ENCODE data around the gene GJD2.

The GJD2 gene

DNA sequence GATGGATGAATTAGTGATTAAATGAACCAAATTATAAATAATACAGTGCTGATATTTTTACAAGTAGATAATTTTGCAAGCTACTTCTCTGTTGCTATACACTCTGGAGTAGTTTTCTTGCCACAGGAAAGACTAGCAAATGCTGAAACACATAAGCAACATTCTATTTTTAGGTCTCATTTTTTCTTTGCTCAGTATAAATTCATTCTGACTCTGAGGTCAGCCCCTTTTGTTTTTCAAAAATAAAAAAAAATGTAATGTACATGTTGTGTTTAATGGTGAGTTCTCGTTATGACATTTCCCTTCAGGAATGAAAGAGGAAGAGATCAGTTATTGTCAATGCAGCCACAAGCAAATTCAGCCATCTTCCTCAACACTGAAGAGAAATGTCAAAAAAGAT, 24.9 kb downstream of the GJD2 start:
- TF ChIP-seq, protein P1, sequence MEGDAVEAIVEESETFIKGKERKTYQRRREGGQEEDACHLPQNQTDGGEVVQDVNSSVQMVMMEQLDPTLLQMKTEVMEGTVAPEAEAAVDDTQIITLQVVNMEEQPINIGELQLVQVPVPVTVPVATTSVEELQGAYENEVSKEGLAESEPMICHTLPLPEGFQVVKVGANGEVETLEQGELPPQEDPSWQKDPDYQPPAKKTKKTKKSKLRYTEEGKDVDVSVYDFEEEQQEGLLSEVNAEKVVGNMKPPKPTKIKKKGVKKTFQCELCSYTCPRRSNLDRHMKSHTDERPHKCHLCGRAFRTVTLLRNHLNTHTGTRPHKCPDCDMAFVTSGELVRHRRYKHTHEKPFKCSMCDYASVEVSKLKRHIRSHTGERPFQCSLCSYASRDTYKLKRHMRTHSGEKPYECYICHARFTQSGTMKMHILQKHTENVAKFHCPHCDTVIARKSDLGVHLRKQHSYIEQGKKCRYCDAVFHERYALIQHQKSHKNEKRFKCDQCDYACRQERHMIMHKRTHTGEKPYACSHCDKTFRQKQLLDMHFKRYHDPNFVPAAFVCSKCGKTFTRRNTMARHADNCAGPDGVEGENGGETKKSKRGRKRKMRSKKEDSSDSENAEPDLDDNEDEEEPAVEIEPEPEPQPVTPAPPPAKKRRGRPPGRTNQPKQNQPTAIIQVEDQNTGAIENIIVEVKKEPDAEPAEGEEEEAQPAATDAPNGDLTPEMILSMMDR (conservative IDR thresholded peaks at IDR 0.05; ENCODE audit: low read depth, low read length), result no peak
- H3K4me3 ChIP-seq (ENCODE audit: low read depth, low read length), result no peak overlapping the region
- DNase-seq (ENCODE audit: low read depth), result no peak

DNA sequence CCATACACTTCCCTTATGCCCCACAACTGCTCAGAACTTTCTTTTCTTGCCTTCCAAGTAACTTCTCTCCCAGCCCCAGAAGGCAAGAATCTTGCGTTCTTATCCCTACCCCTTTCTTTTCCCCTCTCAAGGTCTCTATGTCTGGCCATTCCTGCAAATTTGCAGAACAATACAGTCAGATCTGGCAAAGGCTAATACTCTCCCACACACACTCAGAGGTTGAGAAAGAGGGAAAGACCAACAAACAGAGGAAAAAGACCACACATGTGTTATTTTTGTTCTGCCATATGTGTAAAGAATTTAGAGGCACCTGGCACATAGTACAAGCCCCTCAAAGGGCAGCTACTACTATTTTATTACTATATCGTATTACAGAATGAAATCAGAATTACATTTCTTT, 25.7 kb downstream of the GJD2 start:
- TF ChIP-seq, protein P1 (conservative IDR thresholded peaks at IDR 0.05; ENCODE audit: low read depth, low read length), result no peak
- no peak for DNase-seq (ENCODE audit: low read depth)
- no peak overlapping the region for H3K4me3 ChIP-seq (ENCODE audit: low read depth, low read length)

DNA sequence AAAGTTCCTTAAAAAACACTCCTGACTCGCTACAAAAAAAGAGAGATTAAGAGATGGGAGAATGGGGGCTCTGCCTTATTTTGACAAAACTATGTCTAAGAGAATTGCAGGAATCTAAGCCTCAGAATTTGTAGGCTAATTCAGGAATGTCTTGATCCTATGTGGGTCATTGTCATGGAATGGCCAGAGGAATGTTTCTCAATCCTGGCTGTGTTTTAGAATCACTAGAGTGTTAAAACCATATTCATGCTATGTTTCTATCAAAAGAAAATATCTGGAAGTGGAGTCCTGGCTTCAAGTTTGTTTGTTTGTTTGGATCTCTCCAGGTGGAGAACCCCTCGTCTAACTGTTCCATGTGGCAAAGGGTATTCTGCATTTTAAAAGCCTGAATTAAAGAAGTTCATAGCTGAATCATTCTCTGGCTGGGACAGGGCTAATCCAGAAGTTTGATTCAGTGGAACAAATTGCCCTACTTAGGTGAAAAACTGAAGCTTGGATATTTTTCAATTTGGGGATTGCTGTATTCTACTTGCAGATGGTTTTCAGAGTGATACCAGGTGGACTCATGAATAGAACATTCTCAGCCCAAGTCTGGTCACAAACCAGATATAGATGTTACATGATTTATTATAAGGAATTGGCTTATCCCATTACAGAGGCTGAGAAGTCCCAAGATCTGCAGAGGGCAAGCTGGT, 28.2 kb downstream of the GJD2 start:
- peak; percentile 9 for DNase-seq (ENCODE audit: low read depth)
- H3K4me3 ChIP-seq (ENCODE audit: low read depth, low read length), result no peak overlapping the region

DNA sequence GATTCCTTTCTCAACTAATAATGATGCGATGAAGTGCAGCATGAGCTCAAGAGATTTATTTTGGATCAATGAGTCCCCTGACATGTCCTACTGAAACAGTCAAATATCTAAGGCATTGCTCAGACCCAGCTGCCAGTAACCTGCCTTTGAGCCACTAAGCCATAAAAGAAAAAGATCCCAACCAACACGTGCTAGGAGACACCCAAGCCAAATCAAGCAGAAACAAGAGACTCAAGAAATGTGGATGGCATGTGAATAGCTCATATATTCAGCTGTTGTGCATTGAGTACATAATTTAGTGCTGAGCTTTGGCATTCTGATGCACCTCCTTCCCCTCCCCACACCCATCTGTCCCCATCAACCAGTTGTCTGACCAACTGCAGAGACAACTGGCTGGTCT, 29.2 kb downstream of the GJD2 start:
- TF ChIP-seq, protein P1 (conservative IDR thresholded peaks at IDR 0.05; ENCODE audit: low read depth, low read length), result no peak
- H3K4me3 ChIP-seq (ENCODE audit: low read depth, low read length), result no peak overlapping the region
- no peak for DNase-seq (ENCODE audit: low read depth)

More for the DNA sequence above, 28.2 kb downstream of the GJD2 start:
- TF ChIP-seq, protein P1 (conservative IDR thresholded peaks at IDR 0.05; ENCODE audit: low read depth, low read length), result no peak

DNA sequence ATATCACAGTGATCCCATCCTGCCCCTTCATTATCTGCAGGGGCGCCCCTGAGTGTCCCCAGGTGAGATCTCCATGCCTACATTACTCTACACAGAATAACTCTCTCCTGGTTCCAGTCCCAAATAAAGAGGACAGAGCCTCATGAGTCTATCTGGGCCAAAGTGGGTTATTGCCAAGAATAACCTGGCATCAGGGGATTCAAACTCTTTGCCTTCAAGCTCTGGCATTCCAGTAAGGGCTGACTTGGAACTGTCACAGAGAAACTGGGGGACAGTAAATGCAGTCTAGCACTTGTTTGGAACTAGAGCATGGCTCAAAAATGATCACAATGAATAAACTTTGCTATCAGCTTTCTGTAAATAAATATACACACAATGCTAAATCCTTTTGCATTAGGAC, 30.3 kb downstream of the GJD2 start:
- no peak overlapping the region for H3K4me3 ChIP-seq (ENCODE audit: low read depth, low read length)
- DNase-seq (ENCODE audit: low read depth), result no peak
- TF ChIP-seq, protein P1 (conservative IDR thresholded peaks at IDR 0.05; ENCODE audit: low read depth, low read length), result no peak

DNA sequence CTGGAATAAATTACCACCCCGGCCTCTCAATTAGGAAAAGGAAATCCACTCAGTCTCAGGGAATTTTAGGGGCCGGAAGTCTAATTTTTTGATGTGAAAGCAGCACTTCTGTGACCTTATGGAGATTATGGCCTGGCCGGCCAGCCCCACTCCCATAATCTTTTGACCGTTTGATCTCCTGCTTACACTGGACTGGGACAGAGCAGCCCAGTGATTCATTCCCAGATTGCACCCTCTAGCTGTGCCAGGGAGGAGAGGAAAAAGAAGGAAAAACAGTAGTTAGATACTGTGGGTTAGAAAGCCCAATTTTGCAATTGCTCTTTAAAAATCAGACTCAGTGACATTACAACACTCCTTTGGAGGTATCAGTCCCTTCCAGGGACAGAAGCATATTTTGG, 32.4 kb downstream of the GJD2 start:
- TF ChIP-seq, protein P1 (conservative IDR thresholded peaks at IDR 0.05; ENCODE audit: low read depth, low read length), result peak; percentile 44
- DNase-seq (ENCODE audit: low read depth), result peak; percentile 16
- peak overlapping the region; percentile 27 for H3K4me3 ChIP-seq (ENCODE audit: low read depth, low read length)

DNA sequence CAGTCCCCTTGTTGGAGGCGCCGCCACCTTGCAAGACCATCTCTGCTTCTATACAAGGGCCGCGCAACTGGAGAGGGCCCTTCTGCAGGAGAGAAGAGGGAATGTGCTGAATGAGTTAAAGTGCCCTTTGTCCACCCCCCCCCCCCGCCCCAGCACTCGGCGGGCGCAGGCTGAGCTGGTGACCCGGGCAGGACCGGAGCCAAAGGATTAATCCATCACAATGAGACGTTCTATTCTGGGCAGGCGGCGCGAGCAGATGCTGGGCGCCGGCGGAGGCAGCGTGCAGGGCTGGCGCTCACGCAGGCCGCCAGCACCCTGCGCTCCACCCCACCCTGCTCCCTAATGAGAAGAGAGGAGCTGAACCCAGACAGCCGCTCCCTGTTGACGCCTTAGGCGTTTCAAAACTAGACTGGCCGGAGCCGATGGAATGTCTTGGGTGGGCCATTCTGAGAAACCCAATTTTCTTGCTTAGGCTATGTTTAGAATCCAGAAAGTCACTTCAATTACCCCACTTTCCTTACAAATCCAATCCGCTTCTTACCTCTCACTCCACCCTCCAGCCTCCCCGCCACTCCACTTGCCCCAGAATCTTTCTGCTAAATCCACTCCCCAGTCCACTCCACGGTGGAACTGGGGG, 32.9 kb downstream of the GJD2 start:
- peak overlapping the region; percentile 27 for H3K4me3 ChIP-seq (ENCODE audit: low read depth, low read length)

More for the DNA sequence above, 32.9 kb downstream of the GJD2 start:
- TF ChIP-seq, protein P1 (conservative IDR thresholded peaks at IDR 0.05; ENCODE audit: low read depth, low read length), result no peak
- DNase-seq (ENCODE audit: low read depth), result peak; percentile 31
